ENCODE results near the gene TOB2.

DNA sequence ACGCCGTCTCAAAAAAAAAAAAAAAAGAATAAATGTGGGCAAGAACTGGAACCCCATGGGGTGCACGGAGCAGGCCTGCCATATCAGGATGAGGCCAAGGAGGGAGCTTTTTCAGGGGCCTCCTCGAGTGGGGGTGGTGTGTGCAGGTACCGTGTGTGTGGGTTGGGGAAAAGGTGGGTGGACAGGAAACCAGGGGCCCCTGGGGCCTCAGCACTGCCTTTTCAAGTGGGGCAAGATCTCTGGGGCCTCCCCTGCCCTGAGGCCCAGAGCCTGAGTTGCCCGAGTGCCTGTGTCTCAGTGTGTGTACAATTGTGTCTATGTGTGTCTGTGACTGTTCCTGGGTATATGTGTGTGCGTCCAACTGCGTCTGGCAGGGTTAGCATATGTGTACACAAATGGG, 41.0 kb downstream of the TOB2 start:
- no peak for TF ChIP-seq CTCF (IDR thresholded peaks at IDR 0.05)
- TF ChIP-seq POLR2A (IDR thresholded peaks at IDR 0.05): no peak

Measured in tibial nerve (tissue), 3 donors.